ENCODE results near the gene LIN54. TPM values are rescaled to one million over a fixed set of nuclear protein-coding genes. Genes with fewer than 3 reads are reported as not detected.
"Not testable (repeated sequence)": the region's sequence is repeated elsewhere in the genome, so short reads cannot be mapped to it uniquely, and the experiment has no call there.

Gene LIN54
- total RNA-seq, 2 donors from 2014 or later, result 14.5 to 18.1 TPM

GRCh38 chr4:82921795-82922194 lies 88.8 kb downstream of the LIN54 start:
- Histone ChIP-seq H3K36me3 (ENCODE audit: control insufficient read depth, insufficient read depth, low read length) (peaks cover 27% of the 10 kb centered on the region), H3K27me3 (ENCODE audit: control insufficient read depth, insufficient read depth, low read length, poor library complexity, severe bottlenecking) (no peaks in the 10 kb centered on the region), H3K4me3 (ENCODE audit: low read length) (no peak overlapping the region), H3K9me3 (ENCODE audit: control insufficient read depth, low read length) (no peaks in the 10 kb centered on the region), H3K27ac (ENCODE audit: low read depth, low read length) (no peak overlapping the region), H3K9ac (ENCODE audit: extremely low read depth, low read length, poor library complexity, severe bottlenecking) (no peak overlapping the region), H3K4me1 (ENCODE audit: control insufficient read depth, insufficient read depth, low read length) (no peaks in the 10 kb centered on the region)
- no peaks in the 10 kb centered on the region for H3K4me1 Mint-ChIP-seq
- no peak for DNase-seq
- H3K27ac Mint-ChIP-seq, result peak overlapping the region; percentile 16
- H3K9me3 Mint-ChIP-seq, result no peaks in the 10 kb centered on the region
- peaks cover 16% of the 10 kb centered on the region for H3K36me3 Mint-ChIP-seq (ENCODE audit: low read depth)
- TF ChIP-seq CTCF (conservative IDR thresholded peaks at IDR 0.05), result no peak
- no peaks in the 10 kb centered on the region for H3K27me3 Mint-ChIP-seq (ENCODE audit: insufficient read depth)
- H3K4me3 Mint-ChIP-seq, result no peak overlapping the region

GRCh38 chr4:82919386-82919785 lies 91.2 kb downstream of the LIN54 start:
- H3K4me1 ChIP-seq (ENCODE audit: control insufficient read depth, insufficient read depth, low read length), result no peaks in the 10 kb centered on the region
- no peaks in the 10 kb centered on the region for H3K27me3 ChIP-seq (ENCODE audit: control insufficient read depth, insufficient read depth, low read length, poor library complexity, severe bottlenecking)
- H3K9ac ChIP-seq (ENCODE audit: extremely low read depth, low read length, poor library complexity, severe bottlenecking), result no peak overlapping the region
- no peak for TF ChIP-seq CTCF (conservative IDR thresholded peaks at IDR 0.05)
- Mint-ChIP-seq H3K9me3 (no peaks in the 10 kb centered on the region), H3K36me3 (ENCODE audit: low read depth) (peaks cover 16% of the 10 kb centered on the region), H3K27ac (no peak overlapping the region), H3K27me3 (ENCODE audit: insufficient read depth) (no peaks in the 10 kb centered on the region), H3K4me3 (no peak overlapping the region), H3K4me1 (no peaks in the 10 kb centered on the region)
- H3K4me3 ChIP-seq (ENCODE audit: low read length), result no peak overlapping the region
- no peak overlapping the region for H3K27ac ChIP-seq (ENCODE audit: low read depth, low read length)
- H3K36me3 ChIP-seq (ENCODE audit: control insufficient read depth, insufficient read depth, low read length), result peaks cover 26% of the 10 kb centered on the region
- DNase-seq, result no peak
- H3K9me3 ChIP-seq (ENCODE audit: control insufficient read depth, low read length), result no peaks in the 10 kb centered on the region
- 90% methylated on average over 2 of the region's 2 CpGs; no CpG with 5 or more reads in 1 of the 2 experiments for WGBS, 2 experiments (ENCODE audit: insufficient coverage in 1 of 2, insufficient read length in 1 of 2)

- no peaks in the 10 kb centered on the region for H3K27me3 ChIP-seq (ENCODE audit: control insufficient read depth, insufficient read depth, low read length, poor library complexity, severe bottlenecking)
- no peak overlapping the region for H3K4me3 Mint-ChIP-seq
- no peaks in the 10 kb centered on the region for H3K4me1 ChIP-seq (ENCODE audit: control insufficient read depth, insufficient read depth, low read length)
- H3K27me3 Mint-ChIP-seq (ENCODE audit: insufficient read depth), result no peaks in the 10 kb centered on the region
- WGBS, 2 experiments (ENCODE audit: insufficient coverage in 1 of 2, insufficient read length in 1 of 2), result 94 to 98% methylated on average over 7 of the region's 7 CpGs
- H3K36me3 ChIP-seq (ENCODE audit: control insufficient read depth, insufficient read depth, low read length), result peaks cover 30% of the 10 kb centered on the region
- DNase-seq, result no peak
- no peak overlapping the region for H3K4me3 ChIP-seq (ENCODE audit: low read length)
- H3K4me1 Mint-ChIP-seq, result no peaks in the 10 kb centered on the region
- no peak overlapping the region for H3K27ac ChIP-seq (ENCODE audit: low read depth, low read length)
- no peak overlapping the region for H3K27ac Mint-ChIP-seq
- H3K9ac ChIP-seq (ENCODE audit: extremely low read depth, low read length, poor library complexity, severe bottlenecking), result no peak overlapping the region
- peaks cover 26% of the 10 kb centered on the region for H3K36me3 Mint-ChIP-seq (ENCODE audit: low read depth)
- H3K9me3 Mint-ChIP-seq, result no peaks in the 10 kb centered on the region
- H3K9me3 ChIP-seq (ENCODE audit: control insufficient read depth, low read length), result no peaks in the 10 kb centered on the region
- no peak for TF ChIP-seq CTCF (conservative IDR thresholded peaks at IDR 0.05)
Measured at GRCh38 chr4:82918091-82918490, 92.5 kb downstream of the LIN54 start.

- not testable (repeated sequence) for H3K27ac Mint-ChIP-seq; H3K27me3 ChIP-seq (ENCODE audit: control insufficient read depth, insufficient read depth, low read length, poor library complexity, severe bottlenecking); DNase-seq; H3K27ac ChIP-seq (ENCODE audit: low read depth, low read length); H3K9ac ChIP-seq (ENCODE audit: extremely low read depth, low read length, poor library complexity, severe bottlenecking); H3K9me3 Mint-ChIP-seq; H3K4me1 Mint-ChIP-seq; H3K9me3 ChIP-seq (ENCODE audit: control insufficient read depth, low read length); H3K4me1 ChIP-seq (ENCODE audit: control insufficient read depth, insufficient read depth, low read length); H3K4me3 Mint-ChIP-seq; H3K4me3 ChIP-seq (ENCODE audit: low read length); H3K27me3 Mint-ChIP-seq (ENCODE audit: insufficient read depth)
- H3K36me3 Mint-ChIP-seq (ENCODE audit: low read depth), result peaks cover 49% of the 10 kb centered on the region
- H3K36me3 ChIP-seq (ENCODE audit: control insufficient read depth, insufficient read depth, low read length), result peaks cover 55% of the 10 kb centered on the region
- 100% methylated on average over 2 of the region's 2 CpGs for WGBS, 2 experiments (ENCODE audit: insufficient coverage in 1 of 2, insufficient read length in 1 of 2)
Measured at GRCh38 chr4:82913968-82914367, 96.7 kb downstream of the LIN54 start.

Data from endodermal cell (in vitro differentiated cells).